ENCODE results near the gene ACVRL1. TPM values are rescaled to one million over a fixed set of nuclear protein-coding genes. Genes with fewer than 3 reads are reported as not detected.
A peak's percentile ranks its signal among the peaks of the same experiment; 100 is the strongest.

Gene ACVRL1
- total RNA-seq, 1 experiment from 2014 or later, result not detected

GRCh38 chr12:51866324-51866723 lies 41.0 kb upstream of the ACVRL1 start:
- no CpG with 5 or more reads among the region's 4 CpGs for WGBS (ENCODE audit: extremely low coverage, insufficient read length, low lambda C conversion rate)
- no peak for TF ChIP-seq CTCF (conservative IDR thresholded peaks at IDR 0.05)
- Histone ChIP-seq H3K18ac (ENCODE audit: insufficient read length, low read depth, low read length) (no peak overlapping the region), H4K20me1 (ENCODE audit: control insufficient read depth, insufficient read depth, insufficient read length) (no peaks in the 10 kb centered on the region), H2AFZ (ENCODE audit: low read length) (no peak overlapping the region), H3K23ac (ENCODE audit: insufficient read length, low read depth, low read length) (no peak overlapping the region), H3K9me3 (ENCODE audit: control insufficient read depth, low read depth, low read length) (no peaks in the 10 kb centered on the region), H3K23me2 (ENCODE audit: insufficient read length, low read depth, low read length, poor library complexity, severe bottlenecking) (peaks cover 26% of the 10 kb centered on the region), H3K4me1 (ENCODE audit: insufficient read depth, low read length) (peaks cover 10% of the 10 kb centered on the region; the same call in 1 of the 2 replicates), H2BK120ac (ENCODE audit: low read depth, low read length, poor library complexity, severe bottlenecking) (no peak overlapping the region), H3T11ph (ENCODE audit: low read length) (peak overlapping the region; percentile 5), H3K56ac (ENCODE audit: insufficient read length, low read depth, low read length) (no peak overlapping the region), H3K79me2 (ENCODE audit: insufficient read depth, low read length) (no peaks in the 10 kb centered on the region), H3K4me2 (ENCODE audit: insufficient read depth, insufficient read length, low read length) (no peak overlapping the region), H2BK20ac (ENCODE audit: low read depth, low read length, poor library complexity, severe bottlenecking) (no peak overlapping the region), H4K5ac (ENCODE audit: insufficient read length, low read depth, low read length) (no peak overlapping the region), H3K27ac (ENCODE audit: insufficient read length, low read depth, low read length) (no peak overlapping the region), H2BK15ac (ENCODE audit: low read depth, low read length) (no peak overlapping the region), H3K9ac (ENCODE audit: extremely low read depth, insufficient read length, low read length) (no peak overlapping the region), H2AK5ac (ENCODE audit: insufficient read length, low read length) (no peak overlapping the region), H2BK5ac (ENCODE audit: insufficient read length, low read length) (no peak overlapping the region), H4K8ac (replicated peaks; ENCODE audit: insufficient read length, low read depth, low read length) (no peak overlapping the region), H3K79me1 (ENCODE audit: insufficient read depth, low read depth, low read length, poor library complexity, severe bottlenecking) (no peaks in the 10 kb centered on the region), H3K27me3 (ENCODE audit: insufficient read depth, low read length) (peaks cover 13% of the 10 kb centered on the region; the same call in 1 of the 2 replicates), H3K4ac (ENCODE audit: low read depth, low read length) (no peak overlapping the region), H2BK12ac (ENCODE audit: insufficient read length, low read depth, low read length) (no peak overlapping the region), H3K14ac (ENCODE audit: insufficient read depth, low read length) (no peak overlapping the region), H4K91ac (ENCODE audit: insufficient read length, low read depth, low read length) (no peak overlapping the region)
- H3K9me3 Mint-ChIP-seq, result peaks cover 0 to 2% of the 10 kb centered on the region in 2 experiments; a peak in 1 of 5 replicates
- H3K36me3 Mint-ChIP-seq (ENCODE audit: insufficient read depth in 1 of 3, low read depth in 3 of 3), result no peaks in the 10 kb centered on the region; a peak in 1 of 7 replicates
- peaks cover 69% of the 10 kb centered on the region for H3K27me3 Mint-ChIP-seq (ENCODE audit: low read depth)
- peak overlapping the region in 1 of 2 experiments; percentile 57; a peak in 3 of 5 replicates for H3K4me3 Mint-ChIP-seq
- no peak for DNase-seq
- H3K4me1 Mint-ChIP-seq, result peaks cover 75 to 82% of the 10 kb centered on the region in 2 experiments
- H3K27ac Mint-ChIP-seq, result peak overlapping the region in 2 of 3 experiments; percentile 53 to 96; a peak in 3 of 7 replicates
